ENCODE results near the gene CEP192. TPM values are rescaled to one million over a fixed set of nuclear protein-coding genes. Genes with fewer than 3 reads are reported as not detected.

The CEP192 gene
- total and polyA plus RNA-seq, 2 of the 13 experiments (the other 11 are each of a cell fraction or from before 2014, with no cell fraction given), result 15.3 to 24.7 TPM

DNA sequence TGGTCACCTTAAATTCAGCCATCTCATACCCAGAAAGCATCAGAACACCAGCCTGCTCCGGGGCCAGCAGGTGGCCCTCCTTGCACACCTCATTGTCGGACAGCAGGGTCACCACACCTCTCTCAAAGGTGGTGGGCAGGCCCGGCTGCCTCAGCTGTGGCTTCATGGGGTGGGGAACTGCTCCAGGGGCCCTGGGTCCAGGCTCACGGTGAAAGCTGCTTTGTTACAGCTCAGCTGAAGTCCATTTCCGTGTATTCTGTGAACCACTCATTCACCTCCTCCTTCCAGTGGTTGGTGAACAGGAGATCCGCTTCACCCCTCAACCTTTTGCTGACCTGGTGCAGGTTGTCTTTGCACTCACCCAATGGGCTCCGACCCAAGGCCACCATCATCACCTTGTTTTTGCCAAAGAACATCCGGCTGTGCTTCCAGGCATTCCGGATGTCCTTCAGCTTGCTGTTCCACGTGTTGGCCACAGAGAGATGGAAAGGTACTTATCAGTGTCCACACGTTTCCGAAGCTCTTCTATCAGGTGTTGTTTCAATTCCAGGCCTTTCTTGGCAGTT lies 148.8 kb downstream of the CEP192 start (continued):
- TF ChIP-seq CERS6 (CRISPR knock-in tag; IDR thresholded peaks at IDR 0.05), result no peak
- no peak for TF ChIP-seq FOXK2 (IDR thresholded peaks at IDR 0.05)
- TF ChIP-seq, protein P1, sequence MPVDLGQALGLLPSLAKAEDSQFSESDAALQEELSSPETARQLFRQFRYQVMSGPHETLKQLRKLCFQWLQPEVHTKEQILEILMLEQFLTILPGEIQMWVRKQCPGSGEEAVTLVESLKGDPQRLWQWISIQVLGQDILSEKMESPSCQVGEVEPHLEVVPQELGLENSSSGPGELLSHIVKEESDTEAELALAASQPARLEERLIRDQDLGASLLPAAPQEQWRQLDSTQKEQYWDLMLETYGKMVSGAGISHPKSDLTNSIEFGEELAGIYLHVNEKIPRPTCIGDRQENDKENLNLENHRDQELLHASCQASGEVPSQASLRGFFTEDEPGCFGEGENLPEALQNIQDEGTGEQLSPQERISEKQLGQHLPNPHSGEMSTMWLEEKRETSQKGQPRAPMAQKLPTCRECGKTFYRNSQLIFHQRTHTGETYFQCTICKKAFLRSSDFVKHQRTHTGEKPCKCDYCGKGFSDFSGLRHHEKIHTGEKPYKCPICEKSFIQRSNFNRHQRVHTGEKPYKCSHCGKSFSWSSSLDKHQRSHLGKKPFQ (CRISPR knock-in tag; IDR thresholded peaks at IDR 0.05; ENCODE audit: insufficient replicate concordance), result peak; percentile 82
- TF ChIP-seq FIP1L1 (IDR thresholded peaks at IDR 0.05; ENCODE audit: borderline replicate concordance, insufficient read depth, low read depth, low read length), result no peak
- peak; percentile 57; the same call in 1 of the 2 replicates for TF ChIP-seq ZNF275 (CRISPR knock-in tag; IDR thresholded peaks at IDR 0.05; ENCODE audit: borderline replicate concordance)
- TF ChIP-seq, protein P2, sequence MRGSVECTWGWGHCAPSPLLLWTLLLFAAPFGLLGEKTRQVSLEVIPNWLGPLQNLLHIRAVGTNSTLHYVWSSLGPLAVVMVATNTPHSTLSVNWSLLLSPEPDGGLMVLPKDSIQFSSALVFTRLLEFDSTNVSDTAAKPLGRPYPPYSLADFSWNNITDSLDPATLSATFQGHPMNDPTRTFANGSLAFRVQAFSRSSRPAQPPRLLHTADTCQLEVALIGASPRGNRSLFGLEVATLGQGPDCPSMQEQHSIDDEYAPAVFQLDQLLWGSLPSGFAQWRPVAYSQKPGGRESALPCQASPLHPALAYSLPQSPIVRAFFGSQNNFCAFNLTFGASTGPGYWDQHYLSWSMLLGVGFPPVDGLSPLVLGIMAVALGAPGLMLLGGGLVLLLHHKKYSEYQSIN (CRISPR knock-in tag; IDR thresholded peaks at IDR 0.05; ENCODE audit: borderline replicate concordance), result no peak
- no peak for TF ChIP-seq TIGD3 (CRISPR knock-in tag; IDR thresholded peaks at IDR 0.05; ENCODE audit: borderline replicate concordance)
- TF ChIP-seq, protein P3, sequence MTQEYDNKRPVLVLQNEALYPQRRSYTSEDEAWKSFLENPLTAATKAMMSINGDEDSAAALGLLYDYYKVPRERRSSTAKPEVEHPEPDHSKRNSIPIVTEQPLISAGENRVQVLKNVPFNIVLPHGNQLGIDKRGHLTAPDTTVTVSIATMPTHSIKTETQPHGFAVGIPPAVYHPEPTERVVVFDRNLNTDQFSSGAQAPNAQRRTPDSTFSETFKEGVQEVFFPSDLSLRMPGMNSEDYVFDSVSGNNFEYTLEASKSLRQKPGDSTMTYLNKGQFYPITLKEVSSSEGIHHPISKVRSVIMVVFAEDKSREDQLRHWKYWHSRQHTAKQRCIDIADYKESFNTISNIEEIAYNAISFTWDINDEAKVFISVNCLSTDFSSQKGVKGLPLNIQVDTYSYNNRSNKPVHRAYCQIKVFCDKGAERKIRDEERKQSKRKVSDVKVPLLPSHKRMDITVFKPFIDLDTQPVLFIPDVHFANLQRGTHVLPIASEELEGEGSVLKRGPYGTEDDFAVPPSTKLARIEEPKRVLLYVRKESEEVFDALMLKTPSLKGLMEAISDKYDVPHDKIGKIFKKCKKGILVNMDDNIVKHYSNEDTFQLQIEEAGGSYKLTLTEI (CRISPR knock-in tag; conservative IDR thresholded peaks at IDR 0.05), result no peak
- no peak for TF ChIP-seq ZFP1 (CRISPR knock-in tag; IDR thresholded peaks at IDR 0.05)
- no peak for TF ChIP-seq ZFP82 (CRISPR knock-in tag; IDR thresholded peaks at IDR 0.05; ENCODE audit: borderline replicate concordance)
- TF ChIP-seq SALL1 (CRISPR knock-in tag; IDR thresholded peaks at IDR 0.05), result peak; percentile 83
- no peak for TF ChIP-seq MAFF (IDR thresholded peaks at IDR 0.05; ENCODE audit: low read depth, low read length)
- no peak for TF ChIP-seq ZNF44 (CRISPR knock-in tag; IDR thresholded peaks at IDR 0.05)
- TF ChIP-seq MEIS2 (CRISPR knock-in tag; IDR thresholded peaks at IDR 0.05), result peak; percentile 75; the same call in 1 of the 2 replicates
- TF ChIP-seq RBM22 (optimal IDR thresholded peaks at IDR 0.05; ENCODE audit: low read length), result no peak
- no peak for TF ChIP-seq ZBTB21 (CRISPR knock-in tag; IDR thresholded peaks at IDR 0.05)
- no peak for TF ChIP-seq SIX1 (CRISPR knock-in tag; IDR thresholded peaks at IDR 0.05; ENCODE audit: borderline replicate concordance)
- TF ChIP-seq NKX3-1 (CRISPR knock-in tag; IDR thresholded peaks at IDR 0.05), result no peak
- TF ChIP-seq ZBTB3 (CRISPR knock-in tag; IDR thresholded peaks at IDR 0.05; ENCODE audit: borderline replicate concordance, low read depth), result no peak

All from HepG2 (cell line).